Measurements from ENCODE around the gene SUSD2.

Gene SUSD2

GRCh38 chr22:24156141-24156912, 25.0 kb upstream of the SUSD2 start:
- Histone ChIP-seq H3K4me3 (ENCODE audit: low read length) (peak overlapping the region; percentile 89), H3K27me3 (ENCODE audit: control insufficient read depth, insufficient read depth, low read length) (no peaks in the 10 kb centered on the region), H3K9ac (ENCODE audit: low read length) (peak overlapping the region; percentile 46), H3K4me1 (ENCODE audit: control insufficient read depth, insufficient read depth, low read length) (peaks cover 14% of the 10 kb centered on the region), H3K27ac (ENCODE audit: low read depth, low read length) (peak overlapping the region; percentile 57), H3K36me3 (ENCODE audit: control insufficient read depth, insufficient read depth, low read length) (no peaks in the 10 kb centered on the region)

GRCh38 chr22:24156913-24157821, 24.1 kb upstream of the SUSD2 start:
- peak overlapping the region; percentile 68 for H3K27ac ChIP-seq (ENCODE audit: low read depth, low read length)
- H3K4me3 ChIP-seq (ENCODE audit: low read length), result peak overlapping the region; percentile 89
- peaks cover 20% of the 10 kb centered on the region for H3K4me1 ChIP-seq (ENCODE audit: control insufficient read depth, insufficient read depth, low read length)
- H3K36me3 ChIP-seq (ENCODE audit: control insufficient read depth, insufficient read depth, low read length), result no peaks in the 10 kb centered on the region
- no peak overlapping the region for H3K9ac ChIP-seq (ENCODE audit: low read length)
- no peaks in the 10 kb centered on the region for H3K27me3 ChIP-seq (ENCODE audit: control insufficient read depth, insufficient read depth, low read length)

GRCh38 chr22:24157822-24158135, 23.5 kb upstream of the SUSD2 start:
- H3K36me3 ChIP-seq (ENCODE audit: control insufficient read depth, insufficient read depth, low read length), result no peaks in the 10 kb centered on the region
- peak overlapping the region; percentile 89 for H3K4me3 ChIP-seq (ENCODE audit: low read length)
- no peak overlapping the region for H3K27ac ChIP-seq (ENCODE audit: low read depth, low read length)
- no peaks in the 10 kb centered on the region for H3K27me3 ChIP-seq (ENCODE audit: control insufficient read depth, insufficient read depth, low read length)
- peaks cover 25% of the 10 kb centered on the region for H3K4me1 ChIP-seq (ENCODE audit: control insufficient read depth, insufficient read depth, low read length)
- no peak overlapping the region for H3K9ac ChIP-seq (ENCODE audit: low read length)

GRCh38 chr22:24159650-24160049, 21.6 kb upstream of the SUSD2 start:
- Histone ChIP-seq H3K27ac (ENCODE audit: low read depth, low read length) (no peak overlapping the region), H3K9ac (ENCODE audit: low read length) (no peak overlapping the region), H3K4me1 (ENCODE audit: control insufficient read depth, insufficient read depth, low read length) (peaks cover 30% of the 10 kb centered on the region), H3K27me3 (ENCODE audit: control insufficient read depth, insufficient read depth, low read length) (no peaks in the 10 kb centered on the region), H3K4me3 (ENCODE audit: low read length) (no peak overlapping the region), H3K36me3 (ENCODE audit: control insufficient read depth, insufficient read depth, low read length) (peaks cover 4% of the 10 kb centered on the region)

GRCh38 chr22:24160546-24160945, 20.7 kb upstream of the SUSD2 start:
- no peaks in the 10 kb centered on the region for H3K27me3 ChIP-seq (ENCODE audit: control insufficient read depth, insufficient read depth, low read length)
- H3K36me3 ChIP-seq (ENCODE audit: control insufficient read depth, insufficient read depth, low read length), result peaks cover 13% of the 10 kb centered on the region
- no peak overlapping the region for H3K9ac ChIP-seq (ENCODE audit: low read length)
- H3K4me3 ChIP-seq (ENCODE audit: low read length), result no peak overlapping the region
- H3K27ac ChIP-seq (ENCODE audit: low read depth, low read length), result no peak overlapping the region
- H3K4me1 ChIP-seq (ENCODE audit: control insufficient read depth, insufficient read depth, low read length), result peaks cover 32% of the 10 kb centered on the region

- no peak overlapping the region for H3K4me3 ChIP-seq (ENCODE audit: low read length)
- no peak overlapping the region for H3K9ac ChIP-seq (ENCODE audit: low read length)
- H3K27me3 ChIP-seq (ENCODE audit: control insufficient read depth, insufficient read depth, low read length), result no peaks in the 10 kb centered on the region
- peak overlapping the region; percentile 52 for H3K27ac ChIP-seq (ENCODE audit: low read depth, low read length)
- H3K36me3 ChIP-seq (ENCODE audit: control insufficient read depth, insufficient read depth, low read length), result peaks cover 16% of the 10 kb centered on the region
- peaks cover 32% of the 10 kb centered on the region for H3K4me1 ChIP-seq (ENCODE audit: control insufficient read depth, insufficient read depth, low read length)
Measured at GRCh38 chr22:24161485-24161884, 19.8 kb upstream of the SUSD2 start.

GRCh38 chr22:24161909-24162308, 19.4 kb upstream of the SUSD2 start:
- H3K36me3 ChIP-seq (ENCODE audit: control insufficient read depth, insufficient read depth, low read length), result peaks cover 18% of the 10 kb centered on the region
- H3K4me1 ChIP-seq (ENCODE audit: control insufficient read depth, insufficient read depth, low read length), result peaks cover 32% of the 10 kb centered on the region
- H3K9ac ChIP-seq (ENCODE audit: low read length), result no peak overlapping the region
- peak overlapping the region; percentile 52 for H3K27ac ChIP-seq (ENCODE audit: low read depth, low read length)
- no peak overlapping the region for H3K4me3 ChIP-seq (ENCODE audit: low read length)
- no peaks in the 10 kb centered on the region for H3K27me3 ChIP-seq (ENCODE audit: control insufficient read depth, insufficient read depth, low read length)

GRCh38 chr22:24162436-24162835, 18.9 kb upstream of the SUSD2 start:
- no peak overlapping the region for H3K4me3 ChIP-seq (ENCODE audit: low read length)
- no peak overlapping the region for H3K9ac ChIP-seq (ENCODE audit: low read length)
- H3K27me3 ChIP-seq (ENCODE audit: control insufficient read depth, insufficient read depth, low read length), result no peaks in the 10 kb centered on the region
- peaks cover 23% of the 10 kb centered on the region for H3K36me3 ChIP-seq (ENCODE audit: control insufficient read depth, insufficient read depth, low read length)
- peaks cover 29% of the 10 kb centered on the region for H3K4me1 ChIP-seq (ENCODE audit: control insufficient read depth, insufficient read depth, low read length)
- H3K27ac ChIP-seq (ENCODE audit: low read depth, low read length), result peak overlapping the region; percentile 52

GRCh38 chr22:24164243-24164642, 17.0 kb upstream of the SUSD2 start:
- Histone ChIP-seq H3K9ac (ENCODE audit: low read length) (no peak overlapping the region), H3K4me1 (ENCODE audit: control insufficient read depth, insufficient read depth, low read length) (peaks cover 22% of the 10 kb centered on the region), H3K4me3 (ENCODE audit: low read length) (no peak overlapping the region), H3K27ac (ENCODE audit: low read depth, low read length) (peak overlapping the region; percentile 16), H3K27me3 (ENCODE audit: control insufficient read depth, insufficient read depth, low read length) (no peaks in the 10 kb centered on the region), H3K36me3 (ENCODE audit: control insufficient read depth, insufficient read depth, low read length) (peaks cover 34% of the 10 kb centered on the region)

GRCh38 chr22:24164940-24165339, 16.3 kb upstream of the SUSD2 start:
- Histone ChIP-seq H3K4me1 (ENCODE audit: control insufficient read depth, insufficient read depth, low read length) (peaks cover 22% of the 10 kb centered on the region), H3K9ac (ENCODE audit: low read length) (no peak overlapping the region), H3K27me3 (ENCODE audit: control insufficient read depth, insufficient read depth, low read length) (no peaks in the 10 kb centered on the region), H3K36me3 (ENCODE audit: control insufficient read depth, insufficient read depth, low read length) (peaks cover 34% of the 10 kb centered on the region), H3K4me3 (ENCODE audit: low read length) (no peak overlapping the region), H3K27ac (ENCODE audit: low read depth, low read length) (peak overlapping the region; percentile 16)

GRCh38 chr22:24165673-24166072, 15.6 kb upstream of the SUSD2 start:
- no peak overlapping the region for H3K27ac ChIP-seq (ENCODE audit: low read depth, low read length)
- H3K36me3 ChIP-seq (ENCODE audit: control insufficient read depth, insufficient read depth, low read length), result peaks cover 34% of the 10 kb centered on the region
- no peaks in the 10 kb centered on the region for H3K27me3 ChIP-seq (ENCODE audit: control insufficient read depth, insufficient read depth, low read length)
- H3K9ac ChIP-seq (ENCODE audit: low read length), result no peak overlapping the region
- peaks cover 22% of the 10 kb centered on the region for H3K4me1 ChIP-seq (ENCODE audit: control insufficient read depth, insufficient read depth, low read length)
- H3K4me3 ChIP-seq (ENCODE audit: low read length), result no peak overlapping the region

- Histone ChIP-seq H3K36me3 (ENCODE audit: control insufficient read depth, insufficient read depth, low read length) (peaks cover 37% of the 10 kb centered on the region), H3K27me3 (ENCODE audit: control insufficient read depth, insufficient read depth, low read length) (no peaks in the 10 kb centered on the region), H3K9ac (ENCODE audit: low read length) (no peak overlapping the region), H3K4me1 (ENCODE audit: control insufficient read depth, insufficient read depth, low read length) (peaks cover 19% of the 10 kb centered on the region), H3K27ac (ENCODE audit: low read depth, low read length) (no peak overlapping the region), H3K4me3 (ENCODE audit: low read length) (no peak overlapping the region)
Measured at GRCh38 chr22:24166811-24167210, 14.5 kb upstream of the SUSD2 start.

All from rectal smooth muscle tissue (tissue), 1 donor.